GM19397 (cell line): ENCODE measurements around the gene ATF7.
"Not testable (repeated sequence)": the region's sequence is repeated elsewhere in the genome, so short reads cannot be mapped to it uniquely, and the experiment has no call there.

Experiments
- ATAC-seq: cut with Tn5 transposase; IDR thresholded peaks from one replicate; pipeline ENCODE4 v1.9.1; 2021; ENCODE audit warnings: mild to moderate bottlenecking, moderate library complexity; ENCODE audit not compliant: unreplicated experiment

The ATF7 gene

DNA sequence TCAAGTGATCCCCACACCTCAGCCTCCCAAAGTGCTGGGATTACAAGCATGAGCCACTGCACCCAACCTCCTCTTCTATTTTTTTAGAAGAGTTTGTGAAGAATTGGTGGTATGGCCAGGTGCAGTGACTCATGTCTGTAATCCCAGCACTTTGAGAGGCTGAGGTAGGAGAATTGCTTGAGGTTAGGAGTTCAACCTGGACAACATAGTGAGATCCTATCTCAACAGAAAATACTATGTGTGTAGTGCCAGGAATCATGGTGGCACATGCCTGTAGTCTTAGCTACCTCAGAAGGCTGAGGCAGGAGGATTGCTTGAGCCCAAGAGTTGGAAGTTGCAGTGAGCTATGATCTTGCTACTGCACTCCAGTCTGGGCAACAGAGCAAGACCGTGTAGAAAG is 5.5 kb upstream of the ATF7 start:
- no peak for ATAC-seq

DNA sequence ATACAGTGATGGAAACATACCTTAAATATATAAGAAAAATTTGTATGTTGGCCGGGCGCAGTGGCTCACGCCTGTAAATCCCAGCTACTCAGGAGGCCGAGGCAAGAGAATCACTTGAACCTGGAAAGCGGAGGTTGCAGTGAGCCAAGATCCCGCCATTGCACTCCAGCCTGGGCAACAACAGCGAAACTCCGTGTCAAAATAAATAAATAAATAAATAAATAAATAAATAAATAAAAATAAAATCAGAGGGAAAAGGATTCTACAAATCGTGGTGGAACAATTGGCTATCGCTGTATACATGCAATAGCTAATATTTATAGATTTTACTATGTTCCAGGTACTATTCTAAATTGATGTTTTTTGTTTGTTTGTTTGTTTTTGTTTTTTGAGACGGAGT is 1.7 kb upstream of the ATF7 start:
- ATAC-seq = no peak

DNA sequence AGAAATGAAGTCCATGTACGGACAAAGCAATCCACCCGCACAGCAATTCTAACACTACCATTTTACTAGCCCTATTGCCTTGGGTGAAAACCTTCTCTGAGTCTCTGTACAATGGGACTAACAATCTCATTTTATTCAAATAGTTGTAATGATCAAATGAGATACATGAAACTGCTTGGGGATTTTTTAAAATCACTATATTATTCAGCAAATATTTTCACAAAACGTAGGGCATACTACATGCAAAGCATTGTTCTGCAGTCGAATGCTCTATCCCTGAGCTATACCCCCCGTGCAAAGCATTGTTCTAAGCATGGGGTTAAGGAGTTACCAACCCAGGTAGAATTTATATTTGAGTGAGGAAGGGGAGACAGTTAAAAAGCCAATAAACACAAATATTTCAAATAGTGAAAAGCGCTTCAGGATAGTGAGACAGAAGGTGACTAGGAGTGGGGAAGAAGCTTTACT is 554 bp upstream of the ATF7 start:
- no peak for ATAC-seq

DNA sequence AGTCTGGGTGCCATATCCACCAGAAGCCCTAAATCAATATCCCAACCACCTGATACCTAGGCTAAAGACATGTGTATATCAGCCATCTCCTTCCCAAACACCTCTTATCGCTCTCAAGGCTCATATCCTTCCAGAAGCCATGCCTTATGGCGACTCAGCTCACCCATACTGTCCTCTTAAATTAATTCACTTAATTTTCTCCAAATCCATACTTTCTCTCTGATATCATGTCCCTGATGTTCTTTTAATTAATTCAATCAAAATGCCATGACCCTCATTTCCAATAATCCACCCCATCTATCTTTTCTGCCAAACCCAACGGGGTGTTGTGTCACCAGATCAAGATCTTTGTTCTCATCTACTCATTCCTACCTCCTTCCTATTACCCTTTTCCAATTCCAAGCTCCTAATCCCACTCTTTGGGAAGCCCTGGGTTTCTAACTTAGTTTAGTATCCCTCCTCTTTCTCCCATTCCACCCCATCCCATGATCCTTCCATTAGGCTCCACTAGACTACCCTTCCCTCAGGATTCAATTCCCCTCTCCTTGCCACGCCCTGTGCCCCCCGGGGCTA is 723 bp downstream of the ATF7 start:
- no peak for ATAC-seq

DNA sequence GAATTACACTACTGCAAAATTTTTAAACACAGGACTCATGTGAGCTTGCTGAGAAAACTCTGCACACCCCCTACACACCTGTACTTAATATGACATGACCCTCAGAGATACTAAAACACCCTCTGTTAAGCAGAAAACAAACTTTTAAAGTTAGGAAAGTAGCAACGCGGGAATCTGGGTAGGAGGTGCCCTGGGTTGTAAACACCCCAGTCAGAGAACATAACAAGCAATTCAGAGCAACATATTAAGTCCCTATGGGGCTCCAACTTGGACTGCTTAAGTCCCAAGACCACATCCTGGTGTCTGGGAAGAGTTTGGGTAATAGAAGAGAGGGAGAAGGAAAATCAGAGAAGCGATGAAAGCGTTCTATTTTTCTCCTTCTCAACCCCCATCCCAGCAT is 1.2 kb downstream of the ATF7 start:
- no peak for ATAC-seq

DNA sequence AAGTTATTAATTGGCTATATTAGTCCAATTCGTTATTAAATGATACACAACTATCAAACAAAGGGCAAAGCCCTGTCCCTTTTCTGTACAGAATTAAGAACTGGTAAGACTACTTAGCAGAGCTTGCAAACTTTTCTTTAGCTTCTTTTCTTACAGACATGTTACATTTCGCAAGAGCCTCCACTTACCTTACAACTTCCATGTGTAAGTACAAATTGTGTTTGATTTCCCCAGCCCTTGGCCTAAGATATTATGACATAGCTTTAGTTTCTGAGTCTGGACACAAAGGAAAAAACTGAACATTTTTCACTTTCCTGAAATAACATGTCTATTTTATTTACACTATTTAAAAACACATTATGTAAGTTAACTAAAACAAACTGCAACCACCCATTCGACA is 1.7 kb downstream of the ATF7 start:
- no peak for ATAC-seq

DNA sequence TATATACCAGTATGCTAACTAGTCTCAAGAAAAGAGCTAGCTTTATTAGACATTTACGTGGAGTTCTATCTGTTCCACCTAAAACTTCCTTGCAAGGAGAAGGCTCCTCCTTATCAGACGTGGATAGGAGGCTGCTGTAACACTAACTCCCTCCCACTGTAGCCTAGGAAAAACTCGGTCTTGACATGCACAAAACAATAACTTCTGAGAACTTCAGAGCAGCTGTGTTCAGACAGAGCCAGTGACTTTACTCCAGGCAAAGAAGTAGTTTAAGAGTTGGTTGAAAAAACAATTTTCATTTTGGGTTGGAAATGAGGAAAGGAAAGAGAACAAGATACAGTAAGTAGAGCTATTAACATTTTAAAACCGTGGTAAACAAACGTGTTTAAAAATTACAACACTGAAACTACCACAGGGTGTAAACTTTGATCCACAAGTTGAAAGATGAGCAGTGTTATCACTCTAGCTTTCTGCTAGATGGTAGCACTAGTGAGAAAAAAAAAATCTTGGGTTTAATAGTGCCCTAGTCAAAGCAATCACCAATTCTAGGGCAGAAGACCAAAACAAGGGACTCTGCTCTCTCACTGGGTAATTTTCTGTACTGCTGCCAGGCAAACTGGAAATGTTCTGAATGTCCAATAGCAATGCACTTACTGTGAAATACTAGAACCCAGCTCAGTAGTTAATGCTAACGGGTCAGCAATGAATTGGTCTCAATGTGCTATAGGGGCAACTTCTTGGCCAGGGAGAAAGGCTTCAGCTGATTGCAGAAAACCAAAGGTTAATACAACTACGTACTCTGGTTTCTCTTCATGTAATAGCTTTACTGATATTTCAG is 2.4 kb downstream of the ATF7 start:
- ATAC-seq = no peak

DNA sequence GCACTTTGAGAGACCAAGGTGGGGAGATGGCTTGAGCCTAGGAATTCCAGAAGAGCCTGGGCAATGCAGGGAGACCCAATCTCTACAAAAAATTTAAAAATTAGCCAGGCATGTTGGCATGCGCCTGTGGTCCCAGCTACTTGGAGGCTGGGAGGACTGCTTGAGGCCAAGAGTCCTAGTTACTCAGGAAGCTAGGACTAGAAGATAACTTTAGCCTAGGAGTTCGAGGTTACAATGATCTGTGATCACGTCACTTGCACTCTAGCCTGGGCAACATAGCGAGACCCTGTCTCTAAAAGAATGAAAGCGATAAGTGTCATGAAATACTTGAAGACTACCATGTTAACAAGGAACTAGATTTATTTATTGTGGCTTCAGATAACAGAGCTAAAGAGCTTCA is 3.5 kb downstream of the ATF7 start:
- ATAC-seq = no peak

DNA sequence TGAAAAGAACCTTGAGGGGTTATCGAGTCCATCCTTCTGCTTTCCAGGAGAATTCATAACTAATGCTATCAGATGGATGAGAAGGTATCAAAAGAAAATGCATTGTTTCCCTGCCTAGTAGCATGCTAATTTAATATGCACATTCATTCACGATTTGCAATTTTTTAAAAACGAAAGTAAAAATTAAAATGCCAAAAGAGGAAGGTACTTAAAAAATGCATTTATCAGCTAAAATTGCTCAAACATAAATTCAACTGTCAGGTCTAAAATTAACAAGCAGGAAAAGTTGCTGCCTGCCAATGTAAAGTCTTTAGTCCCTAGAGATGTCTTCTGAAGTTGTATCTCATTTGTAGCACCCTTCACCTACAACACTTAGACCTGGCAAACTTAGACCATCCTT is 7.9 kb downstream of the ATF7 start:
- no peak for ATAC-seq

DNA sequence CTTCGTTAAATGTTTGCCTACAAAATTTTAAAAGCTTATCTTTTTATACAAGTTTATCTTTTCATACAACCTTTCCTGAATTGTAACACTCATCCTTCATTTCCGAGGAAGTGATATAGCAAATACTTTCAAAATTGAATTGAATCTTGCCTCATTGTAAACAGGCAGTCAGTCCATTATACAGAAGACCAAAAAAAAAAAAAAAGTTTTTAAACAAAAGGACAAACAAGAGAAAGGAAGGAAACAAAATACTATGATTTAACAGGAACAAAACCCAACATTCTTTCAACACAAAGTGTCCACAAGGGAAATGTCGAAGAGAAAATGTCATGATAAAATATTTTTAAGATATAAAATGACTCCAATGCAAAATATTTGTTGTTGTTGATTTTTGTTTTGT is 8.5 kb downstream of the ATF7 start:
- ATAC-seq = no peak

DNA sequence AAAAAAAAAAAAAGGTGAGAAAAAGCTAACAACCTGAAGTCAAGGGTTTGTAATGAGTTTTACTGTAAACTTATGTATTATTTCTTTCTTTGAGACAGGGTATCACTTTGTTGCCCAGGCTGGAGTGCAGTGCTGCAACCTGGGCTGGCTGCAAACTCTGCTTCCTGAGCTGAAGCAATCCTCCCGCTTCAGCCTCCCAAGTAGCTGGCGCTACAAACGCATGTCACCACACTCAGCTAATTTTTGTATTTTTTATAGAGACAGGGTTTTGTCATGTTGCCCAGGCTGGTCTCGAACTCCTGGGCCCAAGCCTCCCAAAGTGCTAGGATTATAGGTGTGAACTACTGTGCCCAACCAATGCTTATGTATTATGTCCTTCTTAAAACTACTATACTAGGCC is 9.2 kb downstream of the ATF7 start:
- no peak for ATAC-seq

DNA sequence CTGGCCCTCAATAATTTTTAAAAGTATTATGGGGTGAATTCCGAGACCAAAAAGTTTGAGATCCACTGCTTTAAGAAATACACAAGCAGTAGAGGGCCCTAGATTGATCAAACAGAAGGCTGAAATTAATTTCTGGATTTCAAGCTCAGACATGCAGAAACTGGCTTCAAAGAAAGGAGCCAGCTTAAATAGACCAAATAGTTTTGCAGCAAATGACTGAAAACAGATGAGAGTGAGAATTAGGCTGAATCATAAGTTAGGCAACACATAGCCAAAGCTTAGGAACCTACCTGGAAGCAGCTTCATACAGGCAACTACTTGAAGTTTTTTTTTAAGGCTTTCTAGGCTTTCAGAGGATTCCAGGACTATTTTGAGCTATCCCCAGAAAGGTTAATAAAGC is 12.4 kb downstream of the ATF7 start:
- ATAC-seq = no peak

DNA sequence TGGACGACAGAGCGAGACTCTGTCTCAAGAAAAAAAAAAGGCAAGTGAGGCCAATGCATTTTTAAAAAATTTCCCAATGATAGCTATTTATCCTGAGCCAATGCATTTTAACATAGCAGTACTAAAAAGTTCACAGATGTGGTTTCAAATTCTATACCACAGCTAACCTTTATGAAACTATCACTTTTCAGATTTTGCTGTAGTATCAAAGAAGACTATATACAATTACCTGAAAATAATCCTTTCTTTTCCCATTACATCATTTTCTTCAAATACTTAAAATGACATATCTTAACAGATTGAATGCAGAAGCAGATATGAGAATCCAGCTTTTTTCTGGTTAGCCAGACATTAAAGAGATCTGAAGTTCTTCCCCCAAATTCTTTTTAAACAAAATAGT is 13.2 kb downstream of the ATF7 start:
- no peak for ATAC-seq

DNA sequence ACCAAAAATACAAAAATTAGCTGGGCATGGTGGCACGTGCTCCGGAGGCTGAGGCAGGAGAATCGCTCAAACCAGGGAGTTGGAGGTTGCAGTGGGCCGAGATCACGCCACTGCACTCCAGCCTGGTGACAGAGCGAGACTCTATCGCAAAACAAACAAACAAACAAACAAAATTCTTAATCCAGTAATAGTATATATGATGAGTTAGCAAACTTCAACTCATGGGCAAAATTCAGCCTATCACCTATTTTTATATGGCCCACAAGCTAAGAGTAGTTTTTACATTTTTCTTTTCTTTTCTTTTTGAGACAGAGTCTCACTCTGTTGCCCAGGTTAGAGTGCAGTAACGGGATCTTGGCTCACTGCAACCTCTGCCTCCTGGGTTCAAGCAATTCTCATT is 14.9 kb downstream of the ATF7 start:
- ATAC-seq = no peak

DNA sequence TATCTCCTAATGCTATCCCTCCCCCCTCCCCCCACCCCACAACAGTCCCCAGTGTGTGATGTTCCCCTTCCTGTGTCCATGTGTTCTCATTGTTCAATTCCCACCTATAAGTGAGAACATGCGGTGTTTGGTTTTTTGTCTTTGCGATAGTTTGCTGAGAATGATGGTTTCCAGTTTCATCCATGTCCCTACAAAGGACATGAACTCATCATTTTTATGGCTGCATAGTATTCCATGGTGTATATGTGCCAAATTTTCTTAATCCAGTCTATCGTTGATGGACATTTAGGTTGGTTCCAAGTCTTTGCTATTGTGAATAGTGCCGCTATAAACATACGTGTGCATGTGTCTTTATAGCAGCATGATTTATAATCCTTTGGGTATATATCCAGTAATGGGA is 19.5 kb downstream of the ATF7 start:
- ATAC-seq = not testable (repeated sequence)

DNA sequence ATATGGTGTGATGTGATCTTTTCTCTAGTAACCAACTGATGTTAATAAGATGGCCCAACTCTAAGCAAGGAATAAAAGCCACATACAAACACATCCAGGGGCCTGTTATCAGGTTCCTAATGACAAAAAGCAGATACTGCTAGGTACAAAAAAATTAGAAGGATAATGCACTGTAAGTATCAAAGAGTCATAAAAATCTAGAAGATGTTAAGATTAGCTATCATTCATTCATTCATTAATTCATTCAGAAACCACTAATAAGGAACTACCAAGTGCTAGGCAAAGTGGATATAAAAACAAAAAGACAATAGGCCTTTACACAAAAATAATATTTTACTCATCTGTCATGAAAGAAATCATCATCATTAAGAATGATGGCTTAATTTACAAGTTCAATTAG is 21.6 kb downstream of the ATF7 start:
- no peak for ATAC-seq

DNA sequence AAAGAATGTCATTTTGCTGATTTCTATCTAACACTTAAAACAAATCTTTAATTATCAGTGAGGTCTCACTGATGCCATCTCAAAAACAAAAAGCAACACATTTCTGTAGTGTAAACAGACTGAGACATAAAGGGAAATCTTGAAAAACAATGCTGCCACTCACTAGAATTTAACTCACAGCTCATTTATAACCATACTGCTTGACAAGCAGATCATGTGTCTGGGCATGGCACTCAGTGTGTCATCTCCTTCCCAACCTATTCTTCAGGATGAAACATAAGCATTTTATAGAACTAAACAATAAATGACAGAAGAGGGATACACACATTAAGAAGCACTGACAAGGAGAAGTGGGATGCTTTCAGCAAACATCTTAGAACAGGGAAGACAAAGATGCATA is 22.4 kb downstream of the ATF7 start:
- ATAC-seq = no peak

DNA sequence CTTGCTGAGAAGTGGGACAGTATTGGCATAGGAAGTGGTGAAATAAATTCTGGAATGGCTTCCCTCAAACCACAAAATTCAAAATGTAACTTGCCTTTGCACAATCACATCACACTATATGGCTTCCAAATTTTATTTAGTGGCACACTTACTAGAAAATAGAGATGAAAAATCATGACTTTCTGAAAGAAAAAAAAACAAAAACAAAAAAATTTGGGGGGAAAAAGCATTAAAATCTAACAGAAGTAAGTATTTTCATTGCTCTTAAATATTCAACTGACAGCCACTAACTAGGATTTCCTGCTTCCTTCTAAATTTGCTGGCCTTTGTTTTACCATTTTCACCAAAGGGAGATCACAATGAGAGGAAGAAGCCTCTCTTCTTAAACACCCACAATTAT is 23.0 kb downstream of the ATF7 start:
- no peak for ATAC-seq

DNA sequence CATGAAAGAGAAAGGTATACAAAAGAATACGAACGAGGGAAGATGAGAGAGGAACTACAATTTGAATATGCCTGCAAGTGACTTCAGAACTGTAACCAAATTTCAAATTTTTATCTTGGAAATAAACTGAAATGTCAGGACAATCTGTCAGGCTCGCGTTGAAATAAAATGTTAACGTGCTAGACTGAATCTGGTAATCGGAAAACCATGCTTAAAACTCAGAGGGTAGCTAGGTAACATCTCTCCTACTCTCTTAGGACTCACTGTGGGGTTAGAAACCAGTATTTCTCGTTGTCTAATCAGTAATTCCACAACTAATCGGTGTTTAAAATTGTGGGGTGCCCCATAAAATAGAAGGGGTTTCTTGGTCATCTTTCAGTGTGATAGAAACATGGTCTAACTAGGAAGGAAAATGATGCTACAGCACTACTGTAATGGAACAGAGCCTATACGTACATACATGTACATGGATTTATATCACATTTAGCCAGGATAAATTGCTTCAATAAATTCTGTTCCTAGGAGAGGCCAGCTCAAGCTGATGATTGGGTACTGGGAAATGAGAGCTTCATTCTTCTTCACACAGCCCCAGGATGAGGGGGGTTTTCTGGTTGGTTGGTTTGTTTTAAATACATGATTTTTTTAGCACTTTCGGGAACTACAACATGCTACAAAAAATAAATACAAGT is 23.9 kb downstream of the ATF7 start:
- ATAC-seq = no peak

DNA sequence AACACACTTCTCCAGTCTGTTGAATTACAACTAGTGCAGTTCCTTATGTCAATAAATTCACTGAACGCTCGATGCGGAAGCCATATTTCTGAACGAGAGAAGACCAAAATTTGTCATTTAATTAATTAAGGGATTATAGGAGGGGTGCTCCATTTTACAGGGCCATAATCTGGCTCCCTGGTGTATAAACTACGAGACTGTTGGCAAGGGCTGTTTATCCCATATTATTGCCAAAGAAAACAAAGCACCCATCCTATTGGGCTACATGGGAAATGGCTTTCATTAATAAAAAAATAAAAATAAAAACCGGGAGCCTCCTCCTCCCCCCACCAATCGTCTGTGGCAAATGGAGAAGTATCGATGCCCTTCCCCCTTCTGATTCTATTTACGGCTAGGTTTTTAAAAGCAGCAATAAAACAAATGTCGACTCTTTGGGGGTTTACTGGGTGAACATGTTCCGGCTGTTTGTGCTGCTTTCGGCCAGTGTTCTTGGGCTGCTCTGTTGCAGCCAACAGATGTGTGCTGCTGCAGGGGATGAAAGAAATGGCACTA is 24.8 kb downstream of the ATF7 start:
- no peak for ATAC-seq

DNA sequence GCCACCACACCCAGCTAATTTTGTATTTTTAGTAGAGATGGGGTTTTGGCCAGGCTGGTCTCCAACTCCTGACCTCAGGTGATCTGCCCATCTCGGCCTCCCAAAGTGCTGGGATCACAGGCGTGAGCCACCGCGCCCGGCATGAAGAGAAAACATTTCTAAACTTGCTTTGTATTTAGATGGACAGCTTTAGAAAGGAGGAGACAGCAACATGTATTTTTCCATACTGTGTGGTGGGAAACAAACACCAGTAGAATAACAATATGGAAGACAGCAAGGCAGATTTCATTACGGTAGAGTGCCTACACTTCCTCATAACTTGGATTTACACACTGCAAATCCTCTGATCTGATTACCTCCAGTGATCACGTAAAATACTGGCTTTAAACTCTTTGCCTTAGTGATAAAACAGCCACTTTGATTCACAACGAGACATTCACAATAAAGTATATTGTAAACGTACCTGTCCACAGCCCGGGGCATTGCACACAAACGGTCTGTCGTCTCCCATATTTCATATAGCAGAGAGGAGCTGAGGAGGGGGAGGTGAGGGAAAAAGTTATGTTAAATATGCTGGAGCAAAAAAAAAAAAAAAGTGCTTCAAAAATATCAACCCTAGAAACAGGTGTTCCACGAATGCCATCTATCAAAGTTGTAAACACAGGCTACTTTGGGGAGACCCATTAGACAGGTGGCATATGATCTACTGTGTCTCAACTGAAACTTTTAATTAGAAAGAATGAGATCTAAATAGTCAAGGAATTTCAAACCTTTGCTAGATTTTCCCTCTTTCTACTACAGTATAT is 25.5 kb downstream of the ATF7 start:
- ATAC-seq = no peak
